IPS-15b (cell line): ENCODE results near the gene ASB4.

Source experiments
- H3K27me3 ChIP-seq: one replicate; pipeline ENCODE4 v1.6.1; 2013; ENCODE audit warnings: low read length; ENCODE audit not compliant: control insufficient read depth, insufficient read depth
- H3K36me3 ChIP-seq: one replicate; pipeline ENCODE4 v1.6.1; 2013; ENCODE audit warnings: low read length; ENCODE audit not compliant: control insufficient read depth, insufficient read depth
- H3K4me1 ChIP-seq: one replicate; pipeline ENCODE4 v1.6.1; 2013; ENCODE audit warnings: mild to moderate bottlenecking, low read length; ENCODE audit not compliant: control insufficient read depth, insufficient read depth
- H3K4me3 ChIP-seq: one replicate; pipeline ENCODE4 v1.5.1; 2013; ENCODE audit warnings: low read depth, low read length
- H3K9ac ChIP-seq: one replicate; pipeline ENCODE4 v1.6.1; 2013; ENCODE audit warnings: low read depth, mild to moderate bottlenecking, low read length
- H3K9me3 ChIP-seq: one replicate; pipeline ENCODE4 v1.6.1; 2013; ENCODE audit warnings: mild to moderate bottlenecking, low read length; ENCODE audit not compliant: control insufficient read depth, insufficient read depth

ASB4 gene

DNA sequence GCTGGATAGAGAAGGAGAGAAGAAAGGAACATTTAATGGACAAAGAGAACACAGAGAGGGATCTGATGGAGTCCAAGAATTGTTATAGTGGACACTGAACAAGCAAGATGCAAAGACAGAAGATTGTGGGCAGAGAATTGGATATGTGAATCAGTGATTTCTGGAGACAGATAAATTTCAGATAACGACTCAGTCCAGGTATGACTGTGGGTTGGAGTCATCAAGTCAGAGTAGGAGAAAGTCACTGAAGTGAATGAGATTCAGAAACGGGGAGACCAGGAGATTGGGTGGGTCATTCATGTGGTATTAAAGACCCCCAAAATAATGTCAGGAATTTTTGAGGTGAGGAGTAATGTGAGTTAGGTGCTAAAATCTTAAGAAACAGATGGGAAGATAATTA, 23.0 kb downstream of the ASB4 start:
- H3K36me3 ChIP-seq, result no peaks in the 10 kb centered on the region
- H3K4me3 ChIP-seq, result no peak overlapping the region
- H3K4me1 ChIP-seq, result peaks cover 9% of the 10 kb centered on the region
- H3K9ac ChIP-seq, result no peak overlapping the region
- no peaks in the 10 kb centered on the region for H3K27me3 ChIP-seq
- H3K9me3 ChIP-seq, result no peaks in the 10 kb centered on the region

DNA sequence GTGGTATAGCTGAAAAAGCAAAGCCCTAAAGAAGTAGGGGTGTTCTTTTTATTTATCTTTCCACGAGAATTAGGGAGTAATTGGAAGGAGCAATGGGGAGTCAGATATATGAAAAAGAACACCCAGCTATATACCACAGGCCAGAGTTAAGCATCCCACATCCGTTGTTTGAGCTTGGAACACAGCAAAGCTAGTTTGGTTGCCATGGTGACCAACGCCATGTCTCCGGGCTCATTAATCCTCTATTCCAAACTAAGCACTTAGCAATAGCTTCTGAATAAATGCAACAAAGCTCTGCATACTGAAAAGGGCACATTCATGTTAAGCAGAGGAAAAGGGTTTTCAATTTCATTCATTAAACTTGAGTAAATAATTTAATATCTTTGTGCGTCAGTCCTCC, 23.5 kb downstream of the ASB4 start:
- H3K9ac ChIP-seq, result no peak overlapping the region
- peaks cover 7% of the 10 kb centered on the region for H3K4me1 ChIP-seq
- H3K36me3 ChIP-seq, result no peaks in the 10 kb centered on the region
- H3K4me3 ChIP-seq, result no peak overlapping the region
- H3K9me3 ChIP-seq, result no peaks in the 10 kb centered on the region
- no peaks in the 10 kb centered on the region for H3K27me3 ChIP-seq

GRCh38 chr7:95511716-95512260, 26.0 kb downstream of the ASB4 start:
- peaks cover 4% of the 10 kb centered on the region for H3K4me1 ChIP-seq
- no peaks in the 10 kb centered on the region for H3K36me3 ChIP-seq
- H3K9me3 ChIP-seq, result no peaks in the 10 kb centered on the region
- no peak overlapping the region for H3K4me3 ChIP-seq
- H3K27me3 ChIP-seq, result no peaks in the 10 kb centered on the region
- H3K9ac ChIP-seq, result no peak overlapping the region

GRCh38 chr7:95517458-95517857, 31.7 kb downstream of the ASB4 start:
- Histone ChIP-seq H3K4me1 (no peaks in the 10 kb centered on the region), H3K4me3 (no peak overlapping the region), H3K9me3 (no peaks in the 10 kb centered on the region), H3K27me3 (no peaks in the 10 kb centered on the region), H3K9ac (no peak overlapping the region), H3K36me3 (no peaks in the 10 kb centered on the region)

GRCh38 chr7:95517870-95518269, 32.1 kb downstream of the ASB4 start:
- no peaks in the 10 kb centered on the region for H3K9me3 ChIP-seq
- H3K4me3 ChIP-seq, result no peak overlapping the region
- no peak overlapping the region for H3K9ac ChIP-seq
- no peaks in the 10 kb centered on the region for H3K36me3 ChIP-seq
- H3K27me3 ChIP-seq, result no peaks in the 10 kb centered on the region
- H3K4me1 ChIP-seq, result no peaks in the 10 kb centered on the region

DNA sequence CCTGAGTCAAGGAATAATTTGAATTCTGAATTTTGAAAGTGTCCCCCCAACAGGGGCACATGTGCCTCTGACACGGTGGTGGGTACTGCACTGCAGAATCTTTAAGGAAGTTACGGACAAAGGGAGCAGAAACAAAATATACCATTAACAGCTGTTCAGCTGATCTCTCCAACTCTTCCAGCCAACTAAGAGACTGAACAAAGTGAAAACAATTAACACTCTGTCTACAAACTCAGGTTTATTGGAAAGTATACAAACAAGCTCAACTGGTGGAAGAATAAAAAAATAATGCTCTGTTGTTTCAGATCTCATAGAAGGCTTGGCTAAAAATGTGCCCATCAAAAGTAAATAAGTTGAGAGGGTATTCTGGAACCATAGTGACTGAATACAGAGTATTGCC, 34.4 kb downstream of the ASB4 start:
- no peak overlapping the region for H3K9ac ChIP-seq
- H3K27me3 ChIP-seq, result no peaks in the 10 kb centered on the region
- H3K4me3 ChIP-seq, result no peak overlapping the region
- no peaks in the 10 kb centered on the region for H3K4me1 ChIP-seq
- H3K36me3 ChIP-seq, result no peaks in the 10 kb centered on the region
- no peaks in the 10 kb centered on the region for H3K9me3 ChIP-seq

DNA sequence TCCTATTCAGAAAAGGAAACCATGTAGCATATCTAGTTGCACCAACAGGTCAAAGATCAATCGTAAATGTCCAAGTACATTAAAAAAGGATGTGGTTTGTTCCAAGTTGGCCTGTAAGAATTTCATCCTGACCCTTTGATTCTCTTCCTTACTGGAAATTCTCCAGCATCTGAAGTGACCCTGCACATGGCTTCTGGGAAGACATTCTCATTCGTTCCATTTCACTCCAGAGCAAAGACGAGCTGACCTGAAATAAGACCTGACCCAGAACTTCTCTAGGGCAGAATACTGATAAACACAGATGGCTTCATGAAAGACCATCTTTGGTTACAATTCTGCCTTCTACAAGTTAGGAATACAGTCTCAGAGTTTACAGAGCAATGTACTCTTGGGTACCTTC, 39.8 kb downstream of the ASB4 start:
- Histone ChIP-seq H3K36me3 (no peaks in the 10 kb centered on the region), H3K4me1 (peaks cover 3% of the 10 kb centered on the region), H3K9ac (no peak overlapping the region), H3K27me3 (no peaks in the 10 kb centered on the region), H3K4me3 (no peak overlapping the region), H3K9me3 (no peaks in the 10 kb centered on the region)

DNA sequence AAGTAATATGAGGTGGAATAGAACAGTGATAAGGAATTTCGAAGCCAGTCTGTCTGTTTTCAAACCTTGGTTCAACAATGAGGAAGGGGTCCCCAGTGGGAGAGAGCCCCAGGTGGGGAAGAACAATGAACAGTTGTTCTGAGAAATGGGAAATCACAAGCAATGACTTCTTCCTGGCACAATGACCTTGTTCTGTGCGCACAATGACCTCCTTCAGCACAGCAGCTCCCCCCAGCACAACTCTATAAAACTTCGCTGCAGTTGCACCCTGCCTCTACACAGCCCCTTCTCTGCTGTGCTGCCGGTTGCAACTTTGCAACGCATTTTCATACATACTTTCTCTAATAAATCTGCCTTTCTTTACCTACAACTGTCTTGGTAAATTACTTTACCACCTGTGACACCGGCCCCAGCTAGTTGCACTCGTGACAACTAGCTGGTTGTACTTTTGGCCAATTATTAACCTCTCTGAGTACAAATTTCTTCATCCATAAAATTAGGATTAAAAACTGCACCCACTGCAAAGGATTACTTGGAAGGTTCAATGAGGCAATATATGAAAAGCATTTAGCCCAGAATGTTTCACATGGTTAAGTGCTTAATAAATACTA, 40.5 kb downstream of the ASB4 start:
- Histone ChIP-seq H3K9ac (no peak overlapping the region), H3K4me1 (peaks cover 3% of the 10 kb centered on the region), H3K4me3 (no peak overlapping the region), H3K9me3 (no peaks in the 10 kb centered on the region), H3K36me3 (no peaks in the 10 kb centered on the region), H3K27me3 (no peaks in the 10 kb centered on the region)

- Histone ChIP-seq H3K36me3 (no peaks in the 10 kb centered on the region), H3K4me1 (peaks cover 3% of the 10 kb centered on the region), H3K9me3 (no peaks in the 10 kb centered on the region), H3K27me3 (no peaks in the 10 kb centered on the region), H3K4me3 (no peak overlapping the region), H3K9ac (no peak overlapping the region)
Observed at GRCh38 chr7:95527033-95527775, 41.5 kb downstream of the ASB4 start.

DNA sequence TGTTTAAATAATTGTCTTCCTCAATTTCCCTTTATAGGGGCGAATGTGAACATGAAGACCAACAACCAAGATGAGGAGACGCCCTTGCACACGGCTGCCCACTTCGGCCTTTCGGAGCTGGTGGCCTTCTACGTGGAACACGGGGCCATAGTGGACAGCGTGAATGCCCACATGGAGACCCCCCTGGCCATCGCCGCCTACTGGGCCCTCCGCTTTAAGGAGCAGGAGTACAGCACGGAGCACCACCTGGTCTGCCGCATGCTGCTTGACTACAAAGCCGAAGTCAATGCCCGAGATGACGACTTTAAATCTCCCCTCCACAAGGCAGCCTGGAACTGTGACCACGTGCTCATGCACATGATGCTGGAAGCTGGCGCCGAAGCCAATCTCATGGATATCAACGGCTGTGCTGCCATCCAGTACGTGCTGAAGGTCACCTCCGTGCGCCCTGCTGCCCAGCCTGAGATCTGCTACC, 42.1 kb downstream of the ASB4 start:
- Histone ChIP-seq H3K9me3 (no peaks in the 10 kb centered on the region), H3K27me3 (no peaks in the 10 kb centered on the region), H3K4me1 (peaks cover 3% of the 10 kb centered on the region), H3K4me3 (no peak overlapping the region), H3K36me3 (no peaks in the 10 kb centered on the region), H3K9ac (no peak overlapping the region)

- no peaks in the 10 kb centered on the region for H3K27me3 ChIP-seq
- no peak overlapping the region for H3K9ac ChIP-seq
- no peaks in the 10 kb centered on the region for H3K36me3 ChIP-seq
- peaks cover 3% of the 10 kb centered on the region for H3K4me1 ChIP-seq
- no peaks in the 10 kb centered on the region for H3K9me3 ChIP-seq
- H3K4me3 ChIP-seq, result no peak overlapping the region
Observed at GRCh38 chr7:95529701-95530100, 44.0 kb downstream of the ASB4 start.

GRCh38 chr7:95530881-95531280, 45.1 kb downstream of the ASB4 start:
- Histone ChIP-seq H3K9ac (no peak overlapping the region), H3K4me3 (no peak overlapping the region), H3K9me3 (no peaks in the 10 kb centered on the region), H3K27me3 (no peaks in the 10 kb centered on the region), H3K4me1 (peaks cover 3% of the 10 kb centered on the region), H3K36me3 (no peaks in the 10 kb centered on the region)
